Liver (tissue), 9 donors: Measurements from ENCODE around the gene SH3D21. TPM values are rescaled to one million over a fixed set of nuclear protein-coding genes. Genes with fewer than 3 reads are reported as not detected.

Source experiments
- DNase-seq: peaks from one replicate; pipeline ENCODE4 v3.0.0-alpha.2; 2017; ENCODE audit warnings: low spot score
- H3K27ac ChIP-seq, 2 donors: one replicate each; pipeline ENCODE4 v1.7.0; 2013; ENCODE audit warnings: inconsistent platforms in 2 of 2, low read length in 2 of 2, control low read depth in 1 of 2, low read depth in 1 of 2, mild to moderate bottlenecking in 1 of 2
- H3K27me3 ChIP-seq, 4 donors: one replicate each; pipeline versions ENCODE4 v1.6.1 to v1.7.0; 2013; ENCODE audit warnings: low read length in 3 of 4, inconsistent platforms in 1 of 4, mild to moderate bottlenecking in 1 of 4, moderate library complexity in 1 of 4; ENCODE audit not compliant: control insufficient read depth in 4 of 4, insufficient read depth in 4 of 4
- H3K36me3 ChIP-seq, 4 donors: one replicate each; pipeline versions ENCODE4 v1.6.1 to v1.7.0; 2013; ENCODE audit warnings: low read length in 3 of 4, mild to moderate bottlenecking in 3 of 4, low read depth in 1 of 4, moderate library complexity in 1 of 4; ENCODE audit not compliant: control insufficient read depth in 4 of 4, insufficient read depth in 3 of 4
- H3K4me1 ChIP-seq, 4 donors: one replicate each; pipeline versions ENCODE4 v1.6.1 to v1.7.0; 2013; ENCODE audit warnings: low read length in 3 of 4, mild to moderate bottlenecking in 3 of 4, moderate library complexity in 1 of 4; ENCODE audit not compliant: control insufficient read depth in 4 of 4, insufficient read depth in 4 of 4
- H3K4me3 ChIP-seq, 3 donors: one replicate each; pipeline versions ENCODE4 v1.6.1 to v1.7.0; 2013; ENCODE audit warnings: low read length in 3 of 3, control low read depth in 1 of 3, low read depth in 1 of 3, mild to moderate bottlenecking in 1 of 3
- H3K9ac ChIP-seq, 2 donors: one replicate each; pipeline ENCODE4 v1.7.0; 2013; ENCODE audit warnings: low read length in 2 of 2, mild to moderate bottlenecking in 2 of 2, moderate library complexity in 2 of 2, control low read depth in 1 of 2, low read depth in 1 of 2
- H3K9me3 ChIP-seq, 4 donors: one replicate each; pipeline versions ENCODE4 v1.6.1 to v1.7.0; 2013; ENCODE audit warnings: low read length in 3 of 4; ENCODE audit not compliant: control insufficient read depth in 4 of 4
- CTCF ChIP-seq: fragments of 150-350 bp; IDR thresholded peaks from 2 replicates; pipeline ENCODE4 v1.5.1; 2017; ENCODE audit warnings: improper control_type of control experiment, low read depth, low read length; ENCODE audit not compliant: missing input control
- FOXA1 ChIP-seq: IDR thresholded peaks from 2 replicates; pipeline ENCODE4 v1.6.1; 2016; ENCODE audit warnings: antibody characterized with exemption
- HNF4A ChIP-seq, 2 donors: conservative IDR thresholded peaks; 2 replicates each; pipeline ENCODE4 v1.6.1; 2016; ENCODE audit warnings: antibody characterized with exemption in 2 of 2, mild to moderate bottlenecking in 2 of 2
- NR2F2 ChIP-seq: IDR thresholded peaks from 2 replicates; pipeline ENCODE4 v1.6.1; 2016; ENCODE audit warnings: antibody characterized with exemption
- RAD21 ChIP-seq, 2 donors: IDR thresholded peaks; 2 replicates each; pipeline ENCODE4 v1.6.1; 2016; ENCODE audit warnings: antibody characterized with exemption in 2 of 2, mild to moderate bottlenecking in 2 of 2
- REST ChIP-seq: IDR thresholded peaks from 2 replicates; pipeline ENCODE4 v1.6.1; 2016; ENCODE audit warnings: antibody characterized with exemption, mild to moderate bottlenecking
- RXRA ChIP-seq, 2 donors: IDR thresholded peaks; 2 replicates each; pipeline ENCODE4 v1.6.1; 2017 to 2018; ENCODE audit warnings: antibody characterized with exemption in 2 of 2, mild to moderate bottlenecking in 1 of 2
- YY1 ChIP-seq: IDR thresholded peaks from 2 replicates; pipeline ENCODE4 v1.6.1; 2016; ENCODE audit warnings: antibody characterized with exemption, mild to moderate bottlenecking
- ZBTB33 ChIP-seq: IDR thresholded peaks from 2 replicates; pipeline ENCODE4 v1.6.1; 2016; ENCODE audit warnings: antibody characterized with exemption
- WGBS: extraction: QIAGEN DNeasy Blood & Tissue Kit; methylation state at CpG from one replicate; pipeline ENCODE4 v1.1.7; 2013; 5-methylcytosine and 5-hydroxymethylcytosine counted together
- polyA plus RNA-seq, 2 donors: library from polyadenylated mRNA; stranded (reverse) in 1 of 2; unstranded in 1 of 2; fragments of 200-250 nt in 1 of 2; fragments of >200 nt in 1 of 2; fragmentation: Nextera tagmentation in 1 of 2; extraction: Ambion mirVana in 1 of 2; gene quantifications; one replicate each; pipeline versions ENCODE4 v1.2.1 to v1.2.3, GENCODE V29; 2013 to 2015
- total RNA-seq, 2 donors: library from RNA; depleted of rRNA; stranded (reverse); fragments of >200 nt; gene quantifications; one replicate each; pipeline ENCODE4 v1.2.3, GENCODE V29; 2014
- donor health status: healthy.
- donor health status: healthy.
- donor health status: healthy.
- donor health status: healthy.
- donor health status: healthy.

SH3D21 gene
- total and polyA plus RNA-seq, 4 donors, result 0.29 to 1.0 (median 0.41) TPM

GRCh38 chr1:36269408-36269838 is 36.7 kb upstream of the SH3D21 start (continued):
- TF ChIP-seq ZBTB33 (peak; percentile 79), YY1 (peak; percentile 83), FOXA1 (peak; percentile 77), RAD21 (IDR thresholded peaks at IDR 0.05) (peak; percentile 20 to 23), RXRA (IDR thresholded peaks at IDR 0.05) (peak; percentile 69 to 90), HNF4A (conservative IDR thresholded peaks at IDR 0.05) (peak; percentile 93 to 95), NR2F2 (peak; percentile 16)

- no peak overlapping the region for H3K27ac ChIP-seq
- 77% methylated on average over 5 of the region's 5 CpGs for WGBS
Measured at GRCh38 chr1:36273024-36273423, 33.1 kb upstream of the SH3D21 start.

GRCh38 chr1:36274201-36274600 is 32.0 kb upstream of the SH3D21 start:
- no peak for DNase-seq
- Histone ChIP-seq H3K4me3 (no peak overlapping the region), H3K36me3 (peaks cover 2 to 3% (median 3%) of the 10 kb centered on the region in 4 donors), H3K27me3 (no peaks in the 10 kb centered on the region), H3K4me1 (peaks cover 13 to 26% (median 19%) of the 10 kb centered on the region in 4 donors), H3K9me3 (no peaks in the 10 kb centered on the region), H3K27ac (no peak overlapping the region), H3K9ac (no peak overlapping the region)
- 96% methylated on average over 1 of the region's 1 CpG for WGBS
- no peak for TF ChIP-seq CTCF
- no peak for TF ChIP-seq RXRA (IDR thresholded peaks at IDR 0.05)
- TF ChIP-seq ZBTB33, result no peak
- TF ChIP-seq REST, result no peak

More at GRCh38 chr1:36273024-36273423, 33.1 kb upstream of the SH3D21 start:
- no peak overlapping the region for H3K9ac ChIP-seq
- no peaks in the 10 kb centered on the region for H3K9me3 ChIP-seq
- no peak overlapping the region for H3K4me3 ChIP-seq
- no peak for DNase-seq
- H3K27me3 ChIP-seq, result no peaks in the 10 kb centered on the region
- no peak for TF ChIP-seq FOXA1
- peaks cover 2 to 3% (median 3%) of the 10 kb centered on the region in 4 donors for H3K36me3 ChIP-seq
- peaks cover 16 to 26% (median 20%) of the 10 kb centered on the region in 4 donors for H3K4me1 ChIP-seq
